HG02759 (cell line): Measurements from ENCODE around the gene PERP.
"Not testable (repeated sequence)": the region's sequence is repeated elsewhere in the genome, so short reads cannot be mapped to it uniquely, and the experiment has no call there.

Experiments
- ATAC-seq: cut with Tn5 transposase; IDR thresholded peaks from one replicate; pipeline ENCODE4 v1.9.1; 2021; ENCODE audit warnings: mild to moderate bottlenecking, moderate library complexity; ENCODE audit not compliant: unreplicated experiment

Gene PERP

DNA sequence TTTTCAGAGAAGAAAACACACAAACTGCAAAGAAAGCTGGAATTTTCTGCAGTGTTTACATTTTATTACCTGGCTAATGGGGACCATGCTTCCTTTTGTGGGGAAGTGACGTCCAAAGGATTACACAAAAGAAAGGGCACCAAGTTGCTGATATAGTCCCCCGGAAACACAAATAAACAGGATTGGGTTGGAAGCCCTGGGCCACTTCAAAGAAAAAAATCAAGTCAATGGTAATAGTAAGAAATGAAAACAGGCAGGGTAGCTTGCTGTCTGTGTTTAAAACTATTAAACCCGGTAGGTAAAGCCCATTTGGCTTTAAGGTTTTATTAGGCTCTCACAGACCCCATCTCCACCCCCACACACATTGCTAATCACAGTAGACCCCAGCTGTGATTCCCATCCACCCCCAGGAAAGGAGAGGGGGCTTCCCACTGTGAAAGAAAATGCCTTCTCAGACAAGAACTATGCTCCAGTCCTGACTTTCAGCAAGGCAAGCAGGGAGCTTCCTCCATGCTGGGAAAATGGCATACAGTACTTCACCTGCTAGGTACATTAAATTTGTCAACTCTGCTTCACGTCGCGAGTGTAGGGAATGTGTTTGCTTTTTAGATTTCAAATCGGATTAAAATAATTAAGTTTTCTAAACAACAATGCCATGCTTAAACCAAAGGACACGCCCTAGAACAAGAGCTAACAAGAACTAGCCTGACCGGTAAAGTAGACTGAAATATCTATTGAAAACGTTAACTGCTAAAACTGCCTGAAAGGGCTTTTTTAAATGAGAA, 1.1 kb downstream of the PERP start:
- ATAC-seq = no peak

DNA sequence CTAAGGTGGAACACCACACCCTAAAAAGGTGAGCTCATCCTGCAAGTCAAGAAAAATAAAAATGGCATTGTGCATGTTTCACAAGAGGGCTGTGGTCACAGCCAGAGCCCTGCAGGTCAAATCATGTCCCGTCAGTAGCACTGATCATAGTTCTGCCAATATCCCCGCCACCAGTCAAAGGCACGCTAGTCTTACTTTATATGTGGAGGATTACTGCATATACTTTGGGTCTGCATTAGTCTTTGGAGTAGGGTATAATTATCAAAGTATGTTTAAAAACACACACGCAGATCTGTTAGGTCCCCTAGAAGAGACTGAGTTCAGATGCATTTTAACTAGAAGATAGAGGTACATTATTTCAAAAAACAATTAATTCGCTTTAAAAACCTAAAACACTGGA, 1.8 kb downstream of the PERP start:
- ATAC-seq = no peak

- ATAC-seq = no peak
These were observed 2.5 kb downstream of the PERP start for GRCh38 chr6:138104618-138105213.

DNA sequence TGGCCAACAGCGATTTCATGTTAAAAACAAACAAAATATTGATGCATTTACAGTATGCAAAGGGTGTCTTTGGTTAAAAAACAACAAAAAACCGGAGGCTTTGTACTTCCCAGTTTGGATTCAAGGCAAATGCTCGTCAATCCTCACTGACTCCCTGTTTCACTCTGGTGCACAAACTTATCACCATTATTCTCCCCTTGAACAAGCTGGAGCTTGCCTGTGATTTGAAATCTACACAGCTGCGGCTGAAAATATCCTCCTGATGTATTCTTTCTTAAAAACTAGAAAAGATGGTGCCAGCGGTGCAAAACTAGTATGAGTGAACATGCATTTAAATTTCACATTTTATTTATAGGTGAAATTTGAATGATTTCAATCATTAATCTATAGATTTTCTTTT, 3.3 kb downstream of the PERP start:
- ATAC-seq = no peak

GRCh38 chr6:138101946-138102731, 5.1 kb downstream of the PERP start:
- ATAC-seq = no peak

- no peak for ATAC-seq
These were observed 7.4 kb downstream of the PERP start for GRCh38 chr6:138099832-138100231.

- no peak for ATAC-seq
These were observed 8.9 kb downstream of the PERP start for GRCh38 chr6:138098306-138098705.

DNA sequence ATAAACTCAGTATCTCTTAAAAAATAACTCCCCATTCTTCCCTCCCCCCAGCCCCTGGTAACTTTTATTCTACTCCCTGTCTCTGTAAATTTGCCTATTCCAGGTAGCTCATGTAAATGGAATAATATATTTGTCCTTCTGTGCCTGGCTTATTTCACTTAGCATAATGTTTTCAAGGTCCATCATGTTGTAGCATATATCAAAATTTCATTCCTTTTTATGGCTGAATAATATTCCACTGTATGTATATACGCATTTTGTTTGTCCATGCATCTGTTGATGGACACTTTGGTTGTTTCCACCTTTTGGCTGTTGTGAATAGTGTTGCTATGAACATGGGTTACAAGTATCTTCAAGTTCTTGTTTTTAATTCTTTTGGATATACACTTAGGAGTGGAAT, 13.0 kb downstream of the PERP start:
- ATAC-seq = no peak

- ATAC-seq = no peak
These were observed 13.6 kb downstream of the PERP start for GRCh38 chr6:138093632-138094031.

GRCh38 chr6:138092686-138093085, 14.5 kb downstream of the PERP start:
- ATAC-seq = no peak

DNA sequence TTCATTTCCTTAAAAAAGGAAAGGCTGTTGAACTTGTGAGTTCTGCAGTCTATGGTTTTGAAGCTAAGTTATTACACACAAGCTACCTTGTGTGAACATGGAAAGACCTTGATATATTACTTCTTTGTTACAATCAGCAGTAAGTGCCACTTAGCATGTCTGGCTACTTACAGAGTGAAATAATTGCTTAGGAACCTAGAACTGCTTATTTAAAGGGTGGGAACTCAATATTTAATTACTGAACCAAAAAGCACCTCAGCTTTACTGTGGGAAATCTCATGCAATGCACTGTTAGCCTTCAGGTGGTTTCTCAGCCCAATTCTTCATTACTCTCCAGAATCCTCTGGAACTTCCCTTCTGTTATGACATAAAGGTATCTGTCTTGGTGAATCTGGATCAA, 17.9 kb downstream of the PERP start:
- ATAC-seq = no peak

DNA sequence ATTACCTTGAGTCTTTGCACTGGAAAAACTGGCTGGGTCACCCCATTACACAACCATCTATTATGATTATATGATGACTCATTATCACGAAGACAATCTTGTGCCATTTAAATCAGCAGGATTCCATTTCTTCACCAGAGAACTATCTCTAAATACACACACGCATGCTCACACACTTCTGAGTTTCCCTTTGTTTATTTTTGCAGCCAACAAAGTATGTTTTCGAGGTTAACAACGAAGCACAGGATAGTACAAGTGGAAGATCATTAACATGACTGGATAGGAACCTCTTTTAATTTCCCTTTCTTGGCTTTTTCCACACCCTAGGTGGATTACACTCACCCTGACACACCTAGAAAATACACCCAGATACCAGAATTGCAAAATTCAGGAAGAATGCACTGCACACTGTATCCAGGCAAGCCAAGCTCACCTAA, 18.9 kb downstream of the PERP start:
- no peak for ATAC-seq

GRCh38 chr6:138087593-138088325, 19.5 kb downstream of the PERP start:
- ATAC-seq = no peak

- ATAC-seq = no peak
These were observed 20.5 kb downstream of the PERP start for GRCh38 chr6:138086573-138087196.

- no peak for ATAC-seq
These were observed 21.4 kb downstream of the PERP start for GRCh38 chr6:138085839-138086222.

GRCh38 chr6:138084904-138085838, 22.0 kb downstream of the PERP start:
- ATAC-seq = no peak

- no peak for ATAC-seq
These were observed 25.0 kb downstream of the PERP start for GRCh38 chr6:138082232-138082631.

DNA sequence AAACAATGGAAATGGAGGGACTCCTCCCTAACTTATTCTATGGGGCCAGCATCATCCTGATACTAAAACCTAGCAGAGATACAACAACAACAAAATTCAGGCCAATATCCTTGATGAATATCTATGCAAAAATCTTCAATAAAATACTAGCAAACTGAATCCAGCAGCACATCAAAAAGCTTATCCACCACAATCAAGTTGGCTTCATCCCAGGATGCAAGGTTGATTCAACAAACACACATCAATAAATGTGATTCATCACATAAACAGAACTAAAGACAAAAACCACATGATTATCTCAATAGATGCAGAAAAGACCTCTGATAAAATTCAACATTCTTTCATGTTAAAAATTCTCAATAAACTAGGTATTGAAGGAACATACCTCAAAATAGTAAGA, 27.7 kb downstream of the PERP start:
- ATAC-seq = not testable (repeated sequence)

GRCh38 chr6:138078491-138078890, 28.7 kb downstream of the PERP start:
- ATAC-seq = no peak

GRCh38 chr6:138073264-138073663, 34.0 kb downstream of the PERP start:
- no peak for ATAC-seq
